HEK293T (cell line): ENCODE results near the gene CHADL.
"Not testable (repeated sequence)": the region's sequence is repeated elsewhere in the genome, so short reads cannot be mapped to it uniquely, and the experiment has no call there.

Experiments
- CTCF ChIA-PET: fragments of 350-600 bp; formaldehyde crosslinking; extraction: SDS; loops from one replicate; lab custom pipeline; 2021; ENCODE audit warnings: antibody characterized with exemption, inconsistent platforms; lab: Yijun Ruan, JAX
- POLR2A ChIA-PET: fragments of 350-600 bp; formaldehyde crosslinking; extraction: SDS; loops from one replicate; lab custom pipeline; 2020; ENCODE audit warnings: antibody characterized with exemption, inconsistent platforms; lab: Yijun Ruan, JAX
- DNase-seq: peaks from one replicate; pipeline ENCODE4 v3.0.0; 2012; ENCODE audit warnings: mixed read lengths; ENCODE audit errors: extremely low spot score
- BHLHE40 ChIP-seq: fragments of 450-650 bp; IDR thresholded peaks from 2 replicates; pipeline ENCODE4 v1.6.1; 2016; ENCODE audit warnings: mild to moderate bottlenecking, moderate library complexity, borderline replicate concordance
- ELF4 ChIP-seq: fragments of 450-650 bp; IDR thresholded peaks from 2 replicates; pipeline ENCODE4 v1.6.1; 2017; ENCODE audit warnings: antibody characterized with exemption
- FOXM1 ChIP-seq: fragments of 450-650 bp; IDR thresholded peaks from 2 replicates; pipeline ENCODE4 v1.6.1; 2017; ENCODE audit warnings: mild to moderate bottlenecking, borderline replicate concordance
- LEF1 ChIP-seq: fragments of 450-650 bp; IDR thresholded peaks from 2 replicates; pipeline ENCODE4 v1.6.1; 2017; ENCODE audit warnings: mild to moderate bottlenecking, borderline replicate concordance
- PKNOX1 ChIP-seq: fragments of 450-650 bp; IDR thresholded peaks from 2 replicates; pipeline ENCODE4 v1.6.1; 2016
- ZNF384 ChIP-seq: fragments of 450-650 bp; IDR thresholded peaks from 2 replicates; pipeline ENCODE4 v1.6.1; 2016

CHADL gene

GRCh38 chr22:41181349-41182241 is 59.1 kb downstream of the CHADL start:
- ChIA-PET CTCF (interaction anchor here (0.6 to 1.1 kb wide), 2 partner anchors 16 to 18 kb away, joined by 3 read pairs; no protein-coding TSS in a partner anchor), POLR2A (no interaction called here)
- no peak for DNase-seq
- no peak for TF ChIP-seq ZNF384
- TF ChIP-seq LEF1 = no peak
- no peak for TF ChIP-seq ELF4
- TF ChIP-seq BHLHE40 = no peak
- no peak for TF ChIP-seq PKNOX1

GRCh38 chr22:41180926-41181325 is 59.8 kb downstream of the CHADL start:
- ChIA-PET CTCF (no interaction called here), POLR2A (interaction anchor here (0.6 kb wide), 1 partner anchor 10 kb away, joined by 3 read pairs; no protein-coding TSS in a partner anchor)
- no peak for DNase-seq
- TF ChIP-seq BHLHE40 (no peak), FOXM1 (no peak), ZNF384 (no peak)

GRCh38 chr22:41180362-41180761 is 60.4 kb downstream of the CHADL start:
- CTCF ChIA-PET, DNase-seq: not testable (repeated sequence)
- POLR2A ChIA-PET = interaction anchor here (0.6 kb wide), 2 partner anchors 11 to 32 kb away, joined by 3 read pairs; no protein-coding TSS in a partner anchor
